ENCODE data around the gene CYSLTR2.

DNA sequence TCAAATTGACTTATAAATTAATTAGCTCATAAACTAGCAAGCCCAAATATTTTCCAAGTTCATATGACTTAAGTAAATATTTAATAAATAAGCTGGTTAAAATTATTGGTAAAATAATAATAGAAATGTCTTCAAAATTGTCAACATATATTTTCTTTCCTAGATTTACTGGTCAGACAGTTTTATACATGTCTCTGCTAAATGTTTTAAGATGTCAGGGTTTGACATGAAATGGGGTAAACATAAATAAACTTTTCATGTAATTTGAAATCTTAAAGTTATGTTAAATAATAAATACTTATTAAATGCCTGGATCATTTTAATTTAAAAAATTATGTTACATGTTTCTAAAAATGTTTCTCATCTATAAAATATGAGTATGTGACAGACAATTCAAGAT lies 18.3 kb upstream of the CYSLTR2 start:
- TF ChIP-seq, protein P1, sequence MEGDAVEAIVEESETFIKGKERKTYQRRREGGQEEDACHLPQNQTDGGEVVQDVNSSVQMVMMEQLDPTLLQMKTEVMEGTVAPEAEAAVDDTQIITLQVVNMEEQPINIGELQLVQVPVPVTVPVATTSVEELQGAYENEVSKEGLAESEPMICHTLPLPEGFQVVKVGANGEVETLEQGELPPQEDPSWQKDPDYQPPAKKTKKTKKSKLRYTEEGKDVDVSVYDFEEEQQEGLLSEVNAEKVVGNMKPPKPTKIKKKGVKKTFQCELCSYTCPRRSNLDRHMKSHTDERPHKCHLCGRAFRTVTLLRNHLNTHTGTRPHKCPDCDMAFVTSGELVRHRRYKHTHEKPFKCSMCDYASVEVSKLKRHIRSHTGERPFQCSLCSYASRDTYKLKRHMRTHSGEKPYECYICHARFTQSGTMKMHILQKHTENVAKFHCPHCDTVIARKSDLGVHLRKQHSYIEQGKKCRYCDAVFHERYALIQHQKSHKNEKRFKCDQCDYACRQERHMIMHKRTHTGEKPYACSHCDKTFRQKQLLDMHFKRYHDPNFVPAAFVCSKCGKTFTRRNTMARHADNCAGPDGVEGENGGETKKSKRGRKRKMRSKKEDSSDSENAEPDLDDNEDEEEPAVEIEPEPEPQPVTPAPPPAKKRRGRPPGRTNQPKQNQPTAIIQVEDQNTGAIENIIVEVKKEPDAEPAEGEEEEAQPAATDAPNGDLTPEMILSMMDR (IDR thresholded peaks at IDR 0.05; ENCODE audit: low read depth, low read length), result no peak
- no peak for TF ChIP-seq POLR2A (IDR thresholded peaks at IDR 0.05; ENCODE audit: extremely low read depth, insufficient read length)

Measured in NB4 (cell line).